NCI-H1092 treated with DMSO at 0.1 percent for 48 hours (cell line): ENCODE measurements around the gene ARHGAP15.
"Not testable (repeated sequence)": the region's sequence is repeated elsewhere in the genome, so short reads cannot be mapped to it uniquely, and the experiment has no call there.

Source experiments
- DNase-seq: peaks from one replicate; lab custom pipeline; 2025; lab: John Stamatoyannopoulos, UW

ARHGAP15 gene

DNA sequence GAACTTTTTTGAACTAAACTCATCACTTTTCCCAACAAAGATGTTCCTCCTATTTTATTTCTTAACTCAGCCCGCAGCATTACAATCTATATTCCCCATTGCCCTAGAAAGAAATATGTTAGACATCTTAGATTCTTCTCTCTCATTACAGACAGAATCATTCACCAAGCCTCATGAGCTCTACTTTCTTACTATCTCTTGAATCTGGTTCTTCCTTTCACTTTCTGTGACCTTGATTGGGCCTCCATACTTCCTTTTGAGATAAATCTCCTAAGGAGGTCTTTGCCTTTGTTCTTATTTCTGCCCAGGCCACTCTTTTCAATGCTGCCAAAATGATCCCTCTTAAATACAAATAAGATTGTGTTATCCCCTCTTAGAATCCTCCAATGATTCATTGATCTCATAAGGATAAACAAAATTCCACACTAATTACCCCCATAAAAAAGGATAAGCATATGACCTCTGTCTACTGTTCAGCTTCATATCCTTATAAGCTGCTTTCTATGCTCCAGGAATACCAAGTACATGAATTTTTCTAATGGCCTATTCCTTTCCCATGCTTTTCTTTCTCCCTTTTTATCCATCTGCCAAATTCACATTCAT lies 400.0 kb downstream of the ARHGAP15 start:
- DNase-seq, result no peak

DNA sequence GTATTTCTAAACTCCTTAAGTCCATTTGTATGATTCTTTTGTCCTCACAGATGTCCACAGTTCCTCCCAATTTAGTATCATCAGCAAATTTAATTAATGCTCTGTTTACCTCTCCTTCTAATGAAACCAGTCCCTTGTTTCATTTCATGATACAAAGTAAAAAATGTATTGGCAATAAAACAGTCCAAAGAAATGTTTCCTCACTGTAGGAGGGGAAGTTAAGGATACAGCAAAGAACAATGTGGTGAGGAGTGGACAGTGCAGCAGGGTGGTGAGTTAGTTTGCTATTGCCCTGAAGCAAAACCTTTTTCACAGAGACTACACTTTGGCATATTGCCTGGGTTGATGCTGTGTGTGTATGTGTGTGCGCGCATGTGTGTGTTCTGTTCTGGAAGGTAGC lies 401.5 kb downstream of the ARHGAP15 start:
- no peak for DNase-seq

DNA sequence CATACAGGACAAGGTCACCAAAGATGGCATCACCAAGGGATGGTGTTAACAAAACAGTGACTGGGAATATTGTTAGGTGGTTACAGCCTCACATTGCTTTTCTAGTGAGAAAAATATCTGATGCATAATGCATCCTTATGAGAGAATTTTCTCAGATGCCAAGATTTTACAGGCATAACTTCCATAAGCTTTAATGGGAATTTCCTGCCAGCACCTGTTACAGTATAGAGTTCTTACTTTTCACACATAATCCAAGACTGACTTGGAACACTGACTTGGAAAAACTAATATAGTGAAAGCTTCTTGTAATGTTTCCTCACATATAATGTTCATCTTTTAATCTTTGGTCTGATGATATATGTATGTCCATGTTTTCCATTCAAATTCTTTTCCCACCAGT lies 402.8 kb downstream of the ARHGAP15 start:
- DNase-seq, result no peak

GRCh38 chr2:143533846-143534245 lies 404.6 kb downstream of the ARHGAP15 start:
- DNase-seq, result no peak

GRCh38 chr2:143535802-143536201 lies 406.6 kb downstream of the ARHGAP15 start:
- DNase-seq, result no peak

DNA sequence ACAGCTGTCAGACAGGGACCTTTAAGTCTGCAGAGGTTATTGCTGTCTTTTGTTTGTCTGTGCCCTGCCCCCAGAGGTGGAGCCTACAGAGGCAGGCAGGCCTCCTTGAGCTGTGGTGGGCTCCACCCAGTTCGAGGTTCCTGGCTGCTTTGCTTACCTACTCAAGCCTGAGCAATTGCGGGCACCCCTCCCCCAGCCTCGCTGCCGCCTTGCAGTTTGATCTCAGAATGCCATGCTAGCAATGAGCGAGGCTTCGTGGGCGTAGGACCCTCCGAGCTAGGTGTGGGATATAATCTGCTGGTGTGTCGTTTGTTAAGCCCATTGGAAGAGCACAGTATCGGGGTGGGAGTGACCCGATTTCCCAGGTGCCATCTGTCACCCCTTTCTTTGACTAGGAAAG lies 412.7 kb downstream of the ARHGAP15 start:
- DNase-seq, result not testable (repeated sequence)

GRCh38 chr2:143545059-143545948 lies 416.1 kb downstream of the ARHGAP15 start:
- no peak for DNase-seq

DNA sequence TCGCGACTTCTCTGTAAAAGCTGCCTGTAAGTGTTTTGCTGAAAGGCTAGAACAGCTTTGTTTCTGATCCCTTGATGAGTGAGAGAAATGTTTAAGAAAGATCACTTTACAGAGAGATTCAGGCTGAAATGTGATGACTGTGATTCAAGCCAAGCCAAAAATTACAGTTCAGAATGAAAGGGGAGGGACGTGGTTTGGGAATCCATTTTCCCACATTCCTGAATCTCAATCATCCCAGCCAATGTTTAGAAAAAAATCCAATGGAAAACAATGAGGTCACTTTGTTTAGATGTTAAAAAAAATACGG lies 416.7 kb downstream of the ARHGAP15 start:
- no peak for DNase-seq

GRCh38 chr2:143548032-143548431 lies 418.8 kb downstream of the ARHGAP15 start:
- no peak for DNase-seq

DNA sequence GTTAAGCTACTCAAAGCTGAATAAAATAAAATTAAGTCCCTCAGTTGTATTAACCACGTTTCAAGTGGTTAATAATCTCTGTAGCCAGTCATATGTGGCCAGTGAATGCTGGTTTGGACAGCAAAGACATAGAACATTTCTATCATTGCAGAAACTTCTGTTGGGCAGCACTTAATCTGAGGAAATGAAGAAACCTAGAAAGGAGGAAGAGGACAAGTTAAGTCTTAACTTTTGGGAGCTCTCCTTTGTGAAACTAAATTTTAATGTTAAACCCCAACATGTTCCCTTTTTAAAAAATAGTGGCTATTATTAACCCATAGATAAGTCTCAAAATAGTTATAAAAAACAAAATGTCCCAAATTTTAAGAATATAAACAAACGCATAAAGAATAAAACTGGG lies 421.3 kb downstream of the ARHGAP15 start:
- DNase-seq, result no peak

DNA sequence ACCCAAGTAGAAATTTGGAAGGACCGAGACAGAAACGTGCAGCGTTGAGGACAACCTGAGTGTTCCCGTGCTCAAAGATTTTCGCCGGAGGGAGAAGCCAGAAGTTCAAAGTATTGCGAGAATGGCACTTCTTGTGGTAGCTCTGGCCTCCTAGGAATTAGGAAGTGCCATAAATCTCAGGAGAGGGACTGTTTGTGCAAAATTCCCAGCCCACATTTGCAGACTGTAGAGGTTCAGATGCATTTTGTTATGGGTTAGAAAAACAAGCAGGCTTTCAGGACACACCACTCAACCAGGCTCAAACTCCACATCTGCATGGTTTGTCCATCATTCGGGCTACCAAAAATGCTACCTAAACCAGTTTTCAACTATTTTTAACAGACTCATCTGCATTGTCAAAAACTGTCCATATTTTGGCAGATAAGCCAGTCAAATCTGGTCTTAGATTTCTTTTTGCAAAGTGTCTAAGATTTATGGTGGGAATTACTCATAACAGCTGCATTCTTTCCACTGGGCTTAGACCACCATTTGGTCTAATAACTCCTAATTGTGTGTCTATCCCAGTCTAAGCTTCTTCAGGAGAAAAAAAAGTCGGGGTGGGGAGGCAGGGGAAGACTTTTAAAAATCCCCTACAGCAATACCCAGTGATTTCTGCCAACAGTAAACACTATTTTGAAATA lies 422.9 kb downstream of the ARHGAP15 start:
- no peak for DNase-seq

DNA sequence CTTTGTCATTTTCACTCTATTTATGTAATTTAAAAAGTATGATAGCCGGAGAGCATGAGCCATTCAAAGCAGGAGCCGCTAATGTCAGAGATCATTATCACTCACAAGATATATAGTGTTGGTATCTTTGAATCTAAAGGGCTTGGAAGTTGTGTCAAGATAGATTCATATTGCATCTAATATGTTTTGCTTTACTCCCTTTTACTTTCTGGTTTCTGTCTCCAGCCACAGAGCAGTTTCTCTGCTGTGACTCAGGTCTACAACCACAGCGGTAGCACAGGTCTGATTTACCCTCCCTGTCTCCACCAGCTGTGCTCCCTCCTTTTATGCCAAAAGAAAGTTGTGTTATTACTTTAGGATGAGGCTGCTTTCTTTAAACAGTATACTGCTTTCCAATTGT lies 424.0 kb downstream of the ARHGAP15 start:
- no peak for DNase-seq

DNA sequence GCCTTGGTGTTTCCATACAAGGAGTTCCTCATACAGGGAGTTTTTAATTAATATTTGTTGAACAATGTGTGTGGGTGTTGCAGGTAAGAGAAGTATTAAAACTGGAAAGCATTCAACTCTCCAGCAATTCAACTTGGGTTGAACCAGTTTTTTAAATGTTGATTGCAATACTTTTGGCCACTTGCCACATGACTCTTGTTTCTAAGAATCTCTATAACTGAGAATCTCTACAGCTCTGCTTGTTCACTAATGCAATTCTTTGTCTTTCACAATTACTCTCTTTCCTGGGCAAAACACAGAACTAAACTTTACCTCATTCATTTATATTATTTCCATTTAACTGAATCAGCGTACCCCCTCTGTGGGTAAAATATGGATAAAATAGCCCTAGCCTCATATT lies 429.4 kb downstream of the ARHGAP15 start:
- DNase-seq, result no peak

GRCh38 chr2:143559147-143559546 lies 429.9 kb downstream of the ARHGAP15 start:
- DNase-seq, result no peak

DNA sequence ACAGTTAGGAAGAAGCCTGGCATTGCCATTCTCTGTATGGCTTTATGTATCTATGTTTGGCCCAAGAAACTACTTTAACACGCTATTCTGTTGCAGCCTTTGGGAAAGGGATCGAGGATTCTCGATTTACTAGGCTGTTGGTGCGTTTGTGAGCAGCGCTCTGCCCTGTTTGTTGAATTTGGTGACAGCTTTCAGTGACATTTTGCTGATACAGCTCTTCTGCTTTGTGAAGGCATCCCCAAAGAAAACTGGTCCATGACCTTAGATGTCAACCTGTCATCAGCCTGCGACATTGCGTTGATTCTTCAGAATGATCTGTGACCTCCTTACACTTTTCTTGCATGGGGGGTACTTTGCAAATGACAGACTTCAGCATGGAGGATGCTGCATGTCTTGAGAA lies 431.5 kb downstream of the ARHGAP15 start:
- DNase-seq, result no peak

GRCh38 chr2:143564419-143564818 lies 435.2 kb downstream of the ARHGAP15 start:
- DNase-seq, result no peak

DNA sequence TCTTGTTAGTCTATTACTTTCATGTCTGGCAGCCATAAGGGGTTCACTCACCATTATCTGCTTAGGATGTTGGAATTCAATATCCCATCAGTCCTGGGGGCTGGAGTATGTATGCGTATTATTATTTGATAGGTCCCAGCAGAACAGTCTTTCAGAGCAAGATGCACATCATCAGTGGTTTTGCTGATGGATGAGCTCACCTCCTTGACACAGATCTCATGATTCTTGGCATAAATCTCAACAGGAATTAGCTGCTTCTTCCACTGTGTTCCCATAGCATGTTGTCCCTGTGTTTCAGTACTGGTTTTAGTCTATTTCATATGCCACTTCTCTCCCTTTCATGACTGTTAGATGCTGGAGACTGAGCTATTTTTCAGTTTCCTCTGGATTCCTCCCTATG lies 442.5 kb downstream of the ARHGAP15 start:
- no peak for DNase-seq

GRCh38 chr2:143572421-143572820 lies 443.2 kb downstream of the ARHGAP15 start:
- no peak for DNase-seq

DNA sequence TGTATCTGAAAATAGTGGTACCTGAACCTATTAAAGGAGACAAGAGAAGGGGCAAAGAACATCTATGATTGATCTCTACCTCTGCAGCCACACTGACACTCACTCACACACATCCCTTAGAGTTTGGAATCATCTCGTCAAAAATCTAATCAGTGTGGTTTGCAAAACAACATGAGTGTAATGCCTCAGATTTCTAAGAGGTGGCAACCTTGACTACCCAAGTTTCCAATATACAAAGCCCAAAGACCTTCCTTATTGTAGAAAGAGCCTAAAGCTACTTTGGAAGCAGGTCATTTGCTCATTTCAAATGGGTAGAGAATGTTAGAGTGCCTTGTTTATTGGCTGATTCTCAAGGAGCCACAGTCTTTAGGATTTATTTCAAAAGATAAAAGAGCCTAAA lies 444.9 kb downstream of the ARHGAP15 start:
- DNase-seq, result no peak

DNA sequence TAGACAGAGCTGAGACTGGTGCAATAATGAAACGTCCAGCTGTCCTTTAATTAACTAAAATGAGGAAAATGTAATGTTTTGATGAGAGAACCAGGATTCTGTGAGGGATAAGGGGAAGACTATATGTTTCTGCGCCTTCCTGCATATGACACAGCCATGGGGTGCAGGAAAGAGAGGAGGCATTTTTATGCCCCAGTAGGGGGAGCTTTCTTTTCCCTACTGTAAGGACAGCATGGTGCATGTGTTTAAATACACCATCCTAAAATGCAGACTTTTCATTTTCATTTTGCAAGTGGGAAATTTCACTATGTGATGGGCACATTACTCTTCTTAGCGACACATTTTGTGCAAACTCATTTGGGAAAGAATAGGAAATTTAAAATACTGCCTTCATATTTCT lies 446.1 kb downstream of the ARHGAP15 start:
- no peak for DNase-seq

GRCh38 chr2:143577489-143577888 lies 448.3 kb downstream of the ARHGAP15 start:
- no peak for DNase-seq

GRCh38 chr2:143579456-143579855 lies 450.2 kb downstream of the ARHGAP15 start:
- no peak for DNase-seq

DNA sequence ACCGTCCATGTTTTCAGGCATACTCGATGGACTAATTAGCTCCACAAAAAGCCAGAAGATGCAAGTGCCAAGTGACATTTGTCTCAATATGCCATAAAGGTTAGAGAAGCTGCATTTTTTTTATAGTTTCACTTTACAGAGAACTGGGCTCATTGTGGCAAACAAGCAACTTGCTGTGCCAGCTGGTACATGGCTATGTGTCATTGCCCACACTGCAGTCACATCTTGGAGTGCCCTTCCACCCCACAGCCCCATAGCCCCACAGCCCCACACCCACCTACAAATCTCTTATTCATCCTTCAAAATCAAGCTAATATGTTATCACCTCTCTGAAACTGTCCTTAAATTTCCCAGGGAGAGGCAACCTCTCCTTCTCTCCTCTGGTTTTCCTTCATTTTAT lies 451.9 kb downstream of the ARHGAP15 start:
- DNase-seq, result no peak
